Naive thymus-derived CD4-positive, alpha-beta T cell (primary cell): Measurements from ENCODE around the gene PLIN5. TPM values are rescaled to one million over a fixed set of nuclear protein-coding genes. Genes with fewer than 3 reads are reported as not detected.

Source experiments
- ATAC-seq: fragments of 150-1000 bp; cut with Tn5 transposase; 2 replicates; pipeline ENCODE4 v1.10.0; 2021; ENCODE audit warnings: mild to moderate bottlenecking, moderate library complexity
- CTCF ChIA-PET: fragments of 350-600 bp; sonication (Branson Sonifier 250); formaldehyde crosslinking; loops from one replicate; lab custom pipeline; 2021; ENCODE audit warnings: antibody characterized with exemption; lab: Charles Lee
- POLR2A ChIA-PET: fragments of 350-600 bp; sonication (Branson Sonifier 250); formaldehyde crosslinking; loops from one replicate; lab custom pipeline; 2021; ENCODE audit warnings: antibody characterized with exemption, inconsistent platforms; lab: Charles Lee
- DNase-seq, 9 donors: peaks; one replicate each; pipeline versions ENCODE4 v3.0.0 to v3.0.0-alpha.2; 2020 to 2022; ENCODE audit warnings: mixed read lengths in 1 of 9
- H3K27ac ChIP-seq: one replicate; pipeline ENCODE4 v1.7.0; 2013; ENCODE audit warnings: mild to moderate bottlenecking, low read depth, low read length, moderate library complexity
- H3K27me3 ChIP-seq, 2 donors: one replicate each; pipeline ENCODE4 v1.7.0; 2013; ENCODE audit warnings: low read length in 2 of 2, mild to moderate bottlenecking in 2 of 2, moderate library complexity in 2 of 2; ENCODE audit not compliant: control insufficient read depth in 2 of 2, insufficient read depth in 2 of 2
- H3K36me3 ChIP-seq, 3 experiments: 1 replicate in 2 of 3; 2 replicates in 1 of 3; pipeline ENCODE4 v1.7.0; 2013; ENCODE audit warnings: low read length in 3 of 3, mild to moderate bottlenecking in 3 of 3, moderate library complexity in 1 of 3; ENCODE audit not compliant: insufficient read depth in 3 of 3, control insufficient read depth in 2 of 3
- H3K4me1 ChIP-seq, 2 donors: one replicate each; pipeline ENCODE4 v1.7.0; 2013; ENCODE audit warnings: low read length in 2 of 2, mild to moderate bottlenecking in 2 of 2, moderate library complexity in 1 of 2; ENCODE audit not compliant: control insufficient read depth in 2 of 2, insufficient read depth in 2 of 2
- H3K4me3 ChIP-seq: 2 replicates; pipeline ENCODE4 v1.7.0; 2013; ENCODE audit warnings: mild to moderate bottlenecking, low read length
- H3K9me3 ChIP-seq, 3 experiments: 1 replicate in 2 of 3; 2 replicates in 1 of 3; pipeline ENCODE4 v1.7.0; 2013; ENCODE audit warnings: low read length in 3 of 3; ENCODE audit not compliant: control insufficient read depth in 2 of 3
- H3K27ac Mint-ChIP-seq, 9 donors: one replicate each; pipeline ENCODE4 v1.8.0; 2020 to 2022; ENCODE audit warnings: mixed read lengths in 9 of 9, mild to moderate bottlenecking in 8 of 9, moderate library complexity in 5 of 9, inconsistent platforms in 2 of 9
- H3K27me3 Mint-ChIP-seq, 5 donors: one replicate each; pipeline ENCODE4 v1.8.0; 2021 to 2022; ENCODE audit warnings: mixed read lengths in 5 of 5, mild to moderate bottlenecking in 1 of 5
- H3K36me3 Mint-ChIP-seq, 5 donors: one replicate each; pipeline ENCODE4 v1.8.0; 2020 to 2022; ENCODE audit warnings: mixed read lengths in 5 of 5, mild to moderate bottlenecking in 3 of 5, inconsistent platforms in 1 of 5
- H3K4me1 Mint-ChIP-seq, 7 donors: one replicate each; pipeline ENCODE4 v1.8.0; 2020 to 2022; ENCODE audit warnings: mixed read lengths in 7 of 7, mild to moderate bottlenecking in 3 of 7, inconsistent platforms in 1 of 7
- H3K4me3 Mint-ChIP-seq, 10 donors: one replicate each; pipeline ENCODE4 v1.8.0; 2020 to 2022; ENCODE audit warnings: mild to moderate bottlenecking in 10 of 10, mixed read lengths in 10 of 10, moderate library complexity in 6 of 10, inconsistent platforms in 2 of 10
- H3K9me3 Mint-ChIP-seq, 11 donors: one replicate each; pipeline ENCODE4 v1.8.0; 2020 to 2022; ENCODE audit warnings: mixed read lengths in 11 of 11, mild to moderate bottlenecking in 4 of 11, inconsistent platforms in 1 of 11, moderate library complexity in 1 of 11
- intact Hi-C, 2 donors: fragments of 100-400 bp; cut with micrococcal nuclease; formaldehyde crosslinking; loops; one replicate each; pipeline ENCODE4 v1.15.1; 2023
- polyA plus RNA-seq, 2 donors: library from polyadenylated mRNA; unstranded; fragments of 300-500 nt; fragmentation: Illumina TruSeq; gene quantifications; one replicate each; pipeline ENCODE4 v1.2.3, GENCODE V29; 2021
- total RNA-seq, 6 experiments: library from RNA in 5 of 6; stranded (reverse) in 5 of 6; gene quantifications; 1 replicate in 5 of 6; 2 replicates in 1 of 6; pipeline ENCODE4 v1.2.3 and lab custom pipeline; 2021 to 2026

Gene PLIN5
- total and polyA plus RNA-seq, 7 experiments from 2014 or later: 0.24 to 1.9 (median 1.1) TPM; not detected in 1

- H3K27me3 Mint-ChIP-seq: no peaks in the 10 kb centered on the region
- intact Hi-C loops: no loop called here
- ChIA-PET CTCF (no interaction called here), POLR2A (interaction anchor here (0.6 kb wide), 2 partner anchors 22 to 1295 kb away, joined by 4 read pairs; no protein-coding TSS in a partner anchor)
- ATAC-seq: no peak
- no peak for DNase-seq
- H3K4me1 Mint-ChIP-seq: peaks cover 0 to 8% (median 0%) of the 10 kb centered on the region in 7 donors
- Histone ChIP-seq H3K27ac (no peak overlapping the region), H3K9me3 (no peaks in the 10 kb centered on the region), H3K4me3 (no peak overlapping the region), H3K36me3 (peaks cover 0 to 41% (median 0%) of the 10 kb centered on the region in 3 experiments), H3K4me1 (no peaks in the 10 kb centered on the region), H3K27me3 (no peaks in the 10 kb centered on the region)
- H3K9me3 Mint-ChIP-seq: no peaks in the 10 kb centered on the region
- peaks cover 0 to 10% (median 7%) of the 10 kb centered on the region in 5 donors for H3K36me3 Mint-ChIP-seq
- no peak overlapping the region for H3K4me3 Mint-ChIP-seq
- H3K27ac Mint-ChIP-seq: peak overlapping the region in 1 of 9 donors; percentile 27
Measured at GRCh38 chr19:4505570-4506448, 29.2 kb downstream of the PLIN5 start.

DNA sequence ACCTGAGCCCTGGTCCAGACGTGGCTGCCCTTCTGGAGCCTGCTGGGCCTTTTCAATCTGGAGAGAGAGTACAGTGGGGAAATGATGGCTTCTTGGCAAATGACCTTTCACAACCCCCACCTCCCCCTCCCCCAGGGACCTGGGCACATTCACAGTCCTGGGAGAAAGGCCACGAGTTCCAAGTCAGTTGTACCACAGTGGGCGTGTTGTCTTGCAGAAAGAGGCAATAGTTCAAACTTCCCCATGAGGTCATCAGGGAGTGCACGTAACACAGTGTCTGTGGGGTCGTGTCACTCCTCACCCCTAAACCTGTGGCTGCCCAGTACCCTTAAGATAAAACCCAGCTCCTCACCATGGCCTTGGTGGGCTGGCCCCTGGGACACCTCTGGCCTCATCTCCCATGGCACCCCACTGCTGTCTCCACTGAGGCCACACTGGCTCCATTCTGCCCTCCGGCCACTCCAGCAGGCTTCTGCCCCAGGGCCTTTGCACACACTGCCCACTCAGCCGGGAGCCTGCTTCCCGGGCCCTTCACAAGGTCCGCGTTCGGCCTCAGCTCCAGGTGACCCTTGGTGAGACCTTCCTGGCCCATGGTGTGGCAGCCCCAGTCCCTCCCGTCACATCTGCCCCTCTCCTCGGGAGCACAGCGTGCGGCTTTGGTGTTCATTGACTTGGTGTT is 30.0 kb downstream of the PLIN5 start:
- Mint-ChIP-seq H3K27me3 (no peaks in the 10 kb centered on the region), H3K27ac (no peak overlapping the region), H3K36me3 (peaks cover 0 to 12% (median 7%) of the 10 kb centered on the region in 5 donors), H3K4me3 (no peak overlapping the region), H3K4me1 (peaks cover 0 to 8% (median 0%) of the 10 kb centered on the region in 7 donors), H3K9me3 (no peaks in the 10 kb centered on the region)
- DNase-seq (no peak), ATAC-seq (no peak)
- Histone ChIP-seq H3K9me3 (no peaks in the 10 kb centered on the region), H3K4me1 (no peaks in the 10 kb centered on the region), H3K27ac (no peak overlapping the region), H3K27me3 (no peaks in the 10 kb centered on the region), H3K36me3 (peaks cover 0 to 46% (median 0%) of the 10 kb centered on the region in 3 experiments), H3K4me3 (no peak overlapping the region)
- POLR2A ChIA-PET: interaction anchor here (0.6 kb wide), 2 partner anchors 23 to 1294 kb away, joined by 4 read pairs; no protein-coding TSS in a partner anchor
- CTCF ChIA-PET: no interaction called here
- intact Hi-C loops: no loop called here

GRCh38 chr19:4504297-4504701 is 30.7 kb downstream of the PLIN5 start:
- no peaks in the 10 kb centered on the region for H3K9me3 ChIP-seq

GRCh38 chr19:4503825-4504170 is 31.2 kb downstream of the PLIN5 start:
- peaks cover 0 to 21% (median 7%) of the 10 kb centered on the region in 5 donors for H3K36me3 Mint-ChIP-seq
- Histone ChIP-seq H3K4me1 (no peaks in the 10 kb centered on the region), H3K36me3 (peaks cover 0 to 54% (median 0%) of the 10 kb centered on the region in 3 experiments), H3K27ac (no peak overlapping the region), H3K27me3 (no peaks in the 10 kb centered on the region), H3K9me3 (no peaks in the 10 kb centered on the region), H3K4me3 (no peak overlapping the region)
- H3K27ac Mint-ChIP-seq: no peak overlapping the region
- ChIA-PET POLR2A (no interaction called here), CTCF (no interaction called here)
- H3K4me1 Mint-ChIP-seq: peaks cover 0 to 8% (median 0%) of the 10 kb centered on the region in 7 donors
- DNase-seq: no peak
- ATAC-seq: no peak
- no peaks in the 10 kb centered on the region for H3K27me3 Mint-ChIP-seq
- H3K9me3 Mint-ChIP-seq: no peaks in the 10 kb centered on the region
- intact Hi-C loops: no loop called here
- H3K4me3 Mint-ChIP-seq: no peak overlapping the region

More at GRCh38 chr19:4504297-4504701, 30.7 kb downstream of the PLIN5 start:
- H3K4me1 ChIP-seq: no peaks in the 10 kb centered on the region
- H3K36me3 ChIP-seq: peaks cover 0 to 52% (median 0%) of the 10 kb centered on the region in 3 experiments
- intact Hi-C loops: no loop called here
- H3K4me3 Mint-ChIP-seq: no peak overlapping the region
- H3K36me3 Mint-ChIP-seq: peaks cover 0 to 17% (median 7%) of the 10 kb centered on the region in 5 donors
- ChIA-PET POLR2A (no interaction called here), CTCF (no interaction called here)
- no peaks in the 10 kb centered on the region for H3K9me3 Mint-ChIP-seq
- no peak overlapping the region for H3K4me3 ChIP-seq
- H3K4me1 Mint-ChIP-seq: peaks cover 0 to 8% (median 0%) of the 10 kb centered on the region in 7 donors
- ATAC-seq (no peak), DNase-seq (no peak)
- no peak overlapping the region for H3K27ac ChIP-seq
- no peaks in the 10 kb centered on the region for H3K27me3 ChIP-seq
- no peak overlapping the region for H3K27ac Mint-ChIP-seq
- no peaks in the 10 kb centered on the region for H3K27me3 Mint-ChIP-seq

- H3K4me1 Mint-ChIP-seq: peaks cover 0 to 8% (median 0%) of the 10 kb centered on the region in 7 donors
- no peaks in the 10 kb centered on the region for H3K9me3 Mint-ChIP-seq
- H3K4me3 ChIP-seq: no peak overlapping the region
- H3K36me3 Mint-ChIP-seq: peaks cover 0 to 21% (median 7%) of the 10 kb centered on the region in 5 donors
- intact Hi-C loops: no loop called here
- ATAC-seq (no peak), DNase-seq (no peak)
- H3K4me1 ChIP-seq: no peaks in the 10 kb centered on the region
- H3K27me3 Mint-ChIP-seq: no peaks in the 10 kb centered on the region
- no peaks in the 10 kb centered on the region for H3K27me3 ChIP-seq
- no peaks in the 10 kb centered on the region for H3K9me3 ChIP-seq
- H3K27ac ChIP-seq: no peak overlapping the region
- peaks cover 0 to 59% (median 4%) of the 10 kb centered on the region in 3 experiments for H3K36me3 ChIP-seq
- H3K27ac Mint-ChIP-seq: no peak overlapping the region
- ChIA-PET POLR2A (interaction anchor here (0.6 kb wide), 1 partner anchor 19 kb away, joined by 3 read pairs; no protein-coding TSS in a partner anchor), CTCF (interaction anchor here (1.5 kb wide), 1 partner anchor 21 kb away, joined by 3 read pairs; no protein-coding TSS in a partner anchor)
- no peak overlapping the region for H3K4me3 Mint-ChIP-seq
Measured at GRCh38 chr19:4503132-4503824, 31.7 kb downstream of the PLIN5 start.
